Measurements from ENCODE around the gene AKAP13. TPM values are rescaled to one million over a fixed set of nuclear protein-coding genes. Genes with fewer than 3 reads are reported as not detected.

The AKAP13 gene
- total and polyA plus RNA-seq, 2 of the 8 experiments (the other 6 are each of a cell fraction or from before 2014, with no cell fraction given): 14.0 to 46.2 TPM

GRCh38 chr15:85642693-85643066 is 262.3 kb downstream of the AKAP13 start:
- no peak overlapping the region for H2BK120ac ChIP-seq (replicated peaks; ENCODE audit: low read depth, low read length)
- POLR2A ChIA-PET (ENCODE audit: partially characterized antibody): no interaction called here
- DNase-seq (ENCODE audit: low read depth in 1 of 2, low spot score in 2 of 2): no peak
- no peaks in the 10 kb centered on the region for H3K9me3 ChIP-seq (ENCODE audit: insufficient read depth in 2 of 2, low read depth in 1 of 2, low read length in 1 of 2)
- H4K8ac ChIP-seq (ENCODE audit: extremely low read depth, insufficient read depth, low read length): no peak overlapping the region
- no peak overlapping the region for H3K18ac ChIP-seq (ENCODE audit: extremely low read depth, low read length)
- no peak overlapping the region for H2AK5ac ChIP-seq (ENCODE audit: low read depth, low read length)
- no peak overlapping the region for H3K4me2 ChIP-seq (ENCODE audit: insufficient read depth in 1 of 2, low read depth in 2 of 2, low read length in 2 of 2)
- no peak overlapping the region for H3K23ac ChIP-seq (ENCODE audit: insufficient read length)
- no peak overlapping the region for H3K14ac ChIP-seq (ENCODE audit: insufficient read length)
- TF ChIP-seq RBBP5 (IDR thresholded peaks at IDR 0.05; ENCODE audit: borderline replicate concordance, low read depth, low read length) (no peak), KDM1A (IDR thresholded peaks at IDR 0.05; ENCODE audit: borderline replicate concordance, low read length) (no peak), POLR2AphosphoS5 (IDR thresholded peaks at IDR 0.05; ENCODE audit: low read depth, low read length) (no peak), HDAC2 (IDR thresholded peaks at IDR 0.05; ENCODE audit: borderline replicate concordance in 1 of 2, low read depth in 2 of 2, low read length in 2 of 2) (no peak), CHD2 (IDR thresholded peaks at IDR 0.05; ENCODE audit: low read length) (no peak)
- TF ChIP-seq, protein P1, sequence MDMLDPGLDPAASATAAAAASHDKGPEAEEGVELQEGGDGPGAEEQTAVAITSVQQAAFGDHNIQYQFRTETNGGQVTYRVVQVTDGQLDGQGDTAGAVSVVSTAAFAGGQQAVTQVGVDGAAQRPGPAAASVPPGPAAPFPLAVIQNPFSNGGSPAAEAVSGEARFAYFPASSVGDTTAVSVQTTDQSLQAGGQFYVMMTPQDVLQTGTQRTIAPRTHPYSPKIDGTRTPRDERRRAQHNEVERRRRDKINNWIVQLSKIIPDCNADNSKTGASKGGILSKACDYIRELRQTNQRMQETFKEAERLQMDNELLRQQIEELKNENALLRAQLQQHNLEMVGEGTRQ (IDR thresholded peaks at IDR 0.05; ENCODE audit: low read length): no peak
- no peak overlapping the region for H2BK15ac ChIP-seq (ENCODE audit: low read length)
- H3K4ac ChIP-seq (replicated peaks; ENCODE audit: insufficient read length, low read depth, low read length): no peak overlapping the region
- no peaks in the 10 kb centered on the region for H3K4me1 ChIP-seq (replicated peaks in 1 of 4; ENCODE audit: control insufficient read depth in 3 of 4, insufficient read depth in 4 of 4, low read length in 3 of 4)
- CTCF ChIA-PET (ENCODE audit: partially characterized antibody): interaction anchor here (0.6 kb wide), 1 partner anchor 1513 kb away, joined by 5 read pairs; no protein-coding TSS in a partner anchor
- H4K5ac ChIP-seq (ENCODE audit: insufficient read length, low read depth, low read length): no peak overlapping the region
- no peak overlapping the region for H2AFZ ChIP-seq (ENCODE audit: low read length)
- no peaks in the 10 kb centered on the region for H3K23me2 ChIP-seq (ENCODE audit: low read depth, low read length)
- H2BK12ac ChIP-seq (ENCODE audit: low read depth, low read length): no peak overlapping the region
- no peak overlapping the region for H3K27ac ChIP-seq (ENCODE audit: low read depth, low read length)
- H3K27me3 ChIP-seq (replicated peaks in 1 of 4; ENCODE audit: control insufficient read depth in 3 of 4, extremely low read depth in 1 of 4, insufficient read depth in 3 of 4, low read length in 3 of 4): no peaks in the 10 kb centered on the region
- WGBS, 2 experiments (ENCODE audit: extremely low coverage in 1 of 2, insufficient coverage in 1 of 2, insufficient read length in 1 of 2, insufficient replicate concordance in 2 of 2, low coverage in 1 of 2, low lambda C conversion rate in 2 of 2, missing lambda C conversion rate in 1 of 2): 86% methylated on average over 6 of the region's 6 CpGs; no CpG with 5 or more reads in 1 of the 2 experiments
- no peak overlapping the region for H3K56ac ChIP-seq (replicated peaks; ENCODE audit: insufficient read length, low read depth, low read length)
- no peaks in the 10 kb centered on the region for H3K79me2 ChIP-seq (ENCODE audit: control insufficient read depth in 1 of 2, insufficient read depth in 2 of 2, low read length in 2 of 2)
- no peaks in the 10 kb centered on the region for H4K20me1 ChIP-seq (replicated peaks in 1 of 2; ENCODE audit: control insufficient read depth in 1 of 2, insufficient read depth in 2 of 2, low read length in 2 of 2)
- no peak for FAIRE-seq
- no peaks in the 10 kb centered on the region for H3K79me1 ChIP-seq (ENCODE audit: low read depth, low read length)
- no peak overlapping the region for H2BK20ac ChIP-seq (ENCODE audit: low read length)
- peaks cover 0 to 9% (median 4%) of the 10 kb centered on the region in 4 experiments; a peak in 4 of 8 replicates for H3K36me3 ChIP-seq (ENCODE audit: control insufficient read depth in 2 of 4, insufficient read depth in 4 of 4, low read length in 3 of 4)
- H2BK5ac ChIP-seq (ENCODE audit: low read depth, low read length): no peak overlapping the region
- no peak overlapping the region for H4K91ac ChIP-seq (replicated peaks; ENCODE audit: insufficient read length, low read length)
- H3K4me3 ChIP-seq (ENCODE audit: extremely low read depth in 1 of 4, insufficient read depth in 2 of 4, low read depth in 3 of 4, low read length in 4 of 4): no peak overlapping the region
- no peak overlapping the region for H3K9ac ChIP-seq (replicated peaks in 1 of 4; ENCODE audit: extremely low read depth in 1 of 4, low read depth in 3 of 4, low read length in 3 of 4)

All from H1 (cell line).